Measurements from ENCODE around the gene FAM168A.

FAM168A gene

GRCh38 chr11:73396251-73396930 is 201.5 kb downstream of the FAM168A start:
- H3K4me3 ChIP-seq (ENCODE audit: low read length) = no peak overlapping the region
- no peak for DNase-seq (ENCODE audit: low read depth)
- no peak for TF ChIP-seq CTCF (conservative IDR thresholded peaks at IDR 0.05; ENCODE audit: low read depth, low read length)

GRCh38 chr11:73395297-73396208 is 202.4 kb downstream of the FAM168A start:
- no peak for TF ChIP-seq CTCF (conservative IDR thresholded peaks at IDR 0.05; ENCODE audit: low read depth, low read length)
- H3K4me3 ChIP-seq (ENCODE audit: low read length) = no peak overlapping the region
- no peak for DNase-seq (ENCODE audit: low read depth)

GRCh38 chr11:73394416-73395296 is 203.3 kb downstream of the FAM168A start:
- no peak for DNase-seq (ENCODE audit: low read depth)
- TF ChIP-seq CTCF (conservative IDR thresholded peaks at IDR 0.05; ENCODE audit: low read depth, low read length) = no peak
- no peak overlapping the region for H3K4me3 ChIP-seq (ENCODE audit: low read length)

GRCh38 chr11:73393479-73394415 is 204.2 kb downstream of the FAM168A start:
- TF ChIP-seq CTCF (conservative IDR thresholded peaks at IDR 0.05; ENCODE audit: low read depth, low read length) = peak; percentile 80
- DNase-seq (ENCODE audit: low read depth) = no peak
- H3K4me3 ChIP-seq (ENCODE audit: low read length) = no peak overlapping the region

GRCh38 chr11:73393011-73393380 is 204.9 kb downstream of the FAM168A start:
- H3K4me3 ChIP-seq (ENCODE audit: low read length) = no peak overlapping the region
- no peak for TF ChIP-seq CTCF (conservative IDR thresholded peaks at IDR 0.05; ENCODE audit: low read depth, low read length)
- no peak for DNase-seq (ENCODE audit: low read depth)
